PC-3 (cell line): ENCODE data around the gene RAMP1. TPM values are rescaled to one million over a fixed set of nuclear protein-coding genes. Genes with fewer than 3 reads are reported as not detected.

Experiments
- ATAC-seq: fragments of 200-7000 bp; cut with Tn5 transposase; 2 replicates; pipeline ENCODE4 v1.9.1; 2020; ENCODE audit warnings: mild to moderate bottlenecking, moderate library complexity
- BruUV-seq: library from RNA; stranded (reverse); fragments of 400-500 nt; replicated peaks from 2 replicates; lab custom pipeline; 2021; lab: Mats Ljungman, UMichigan
- CTCF ChIA-PET: fragments of 300-600 bp; sonication (Branson Sonifier 250); formaldehyde crosslinking; loops from one replicate; lab custom pipeline; 2022; ENCODE audit warnings: antibody characterized with exemption; lab: Charles Lee
- POLR2A ChIA-PET: fragments of 300-600 bp; sonication (Branson Sonifier 250); formaldehyde crosslinking; loops from one replicate; lab custom pipeline; 2022; ENCODE audit warnings: antibody characterized with exemption; ENCODE audit not compliant: unreplicated experiment; lab: Charles Lee
- DNase-seq: peaks from one replicate; pipeline ENCODE4 v3.0.0-alpha.2; 2015
- H2AFZ ChIP-seq: fragments of 300-600 bp; sonication (generic); 2 replicates; pipeline ENCODE4 v1.6.0; 2016; ENCODE audit warnings: antibody characterized with exemption, low read length
- H3F3A ChIP-seq: fragments of 300-600 bp; sonication (generic); one replicate; pipeline ENCODE4 v1.6.0; 2017; ENCODE audit warnings: antibody characterized with exemption, low read length, control low read depth, mild to moderate bottlenecking; ENCODE audit not compliant: unreplicated experiment
- H3K27ac ChIP-seq: fragments of 300-600 bp; sonication (generic); 2 replicates; pipeline ENCODE4 v1.5.1; 2016; ENCODE audit warnings: mild to moderate bottlenecking, low read length
- H3K27me3 ChIP-seq: fragments of 300-600 bp; sonication (generic); 2 replicates; pipeline ENCODE4 v1.6.1; 2016; ENCODE audit warnings: low read length, mixed read lengths
- H3K36me3 ChIP-seq: fragments of 300-600 bp; sonication (generic); 2 replicates; pipeline ENCODE4 v1.6.1; 2016; ENCODE audit warnings: low read depth, mixed run types, low read length, mixed read lengths
- H3K4me1 ChIP-seq: fragments of 300-600 bp; sonication (generic); 2 replicates; pipeline ENCODE4 v1.5.1; 2016; ENCODE audit warnings: low read length; ENCODE audit not compliant: insufficient read depth
- H3K4me2 ChIP-seq: fragments of 300-600 bp; sonication (generic); 2 replicates; pipeline ENCODE4 v1.6.0; 2016; ENCODE audit warnings: low read length
- H3K4me3 ChIP-seq: fragments of 300-600 bp; sonication (generic); 2 replicates; pipeline ENCODE4 v1.5.1; 2016; ENCODE audit warnings: mild to moderate bottlenecking, low read length, mixed read lengths
- H3K79me2 ChIP-seq: fragments of 300-600 bp; sonication (generic); 2 replicates; pipeline ENCODE4 v1.6.1; 2017; ENCODE audit warnings: low read length, mixed read lengths
- H3K9ac ChIP-seq: fragments of 300-600 bp; sonication (generic); 2 replicates; pipeline ENCODE4 v1.6.0; 2016; ENCODE audit warnings: mild to moderate bottlenecking, low read length
- H3K9me2 ChIP-seq: fragments of 300-600 bp; sonication (generic); replicated peaks from 2 replicates; pipeline ENCODE4 v1.6.1; 2016; ENCODE audit warnings: mixed run types, low read length, mixed read lengths
- H3K9me3 ChIP-seq: fragments of 300-600 bp; sonication (generic); 2 replicates; pipeline ENCODE4 v1.6.1; 2016; ENCODE audit warnings: low read length, mixed read lengths
- H4K20me1 ChIP-seq: fragments of 300-600 bp; sonication (generic); 2 replicates; pipeline ENCODE4 v1.6.1; 2016; ENCODE audit warnings: low read length, mixed read lengths
- EZH2 ChIP-seq: fragments of 300-600 bp; sonication (generic); IDR thresholded peaks from one replicate; pipeline ENCODE4 v1.6.1; 2017; ENCODE audit warnings: antibody characterized with exemption, mild to moderate bottlenecking, low read length; ENCODE audit not compliant: unreplicated experiment
- EZH2phosphoT487 ChIP-seq: fragments of 300-600 bp; sonication (generic); IDR thresholded peaks from 2 replicates; pipeline ENCODE4 v1.6.1; 2018; ENCODE audit warnings: mild to moderate bottlenecking, antibody characterized with exemption, low read length, borderline replicate concordance
- intact Hi-C: fragments of 100-400 bp; cut with micrococcal nuclease; formaldehyde crosslinking; loops from 2 replicates; pipeline ENCODE4 v1.9.0; 2023
- total RNA-seq: library from RNA; depleted of rRNA; stranded (reverse); fragments of >200 nt; gene quantifications from 2 replicates; pipeline ENCODE4 v1.2.3, GENCODE V29; 2014
- TF ChIP-seq, protein P1 (sequence below): fragments of 300-600 bp; sonication (generic); conservative IDR thresholded peaks from 2 replicates; pipeline ENCODE4 v1.5.1; 2017; ENCODE audit warnings: antibody characterized with exemption, low read depth, mild to moderate bottlenecking, low read length

RAMP1 gene
- total RNA-seq, 1 experiment from 2014 or later = 210 TPM

DNA sequence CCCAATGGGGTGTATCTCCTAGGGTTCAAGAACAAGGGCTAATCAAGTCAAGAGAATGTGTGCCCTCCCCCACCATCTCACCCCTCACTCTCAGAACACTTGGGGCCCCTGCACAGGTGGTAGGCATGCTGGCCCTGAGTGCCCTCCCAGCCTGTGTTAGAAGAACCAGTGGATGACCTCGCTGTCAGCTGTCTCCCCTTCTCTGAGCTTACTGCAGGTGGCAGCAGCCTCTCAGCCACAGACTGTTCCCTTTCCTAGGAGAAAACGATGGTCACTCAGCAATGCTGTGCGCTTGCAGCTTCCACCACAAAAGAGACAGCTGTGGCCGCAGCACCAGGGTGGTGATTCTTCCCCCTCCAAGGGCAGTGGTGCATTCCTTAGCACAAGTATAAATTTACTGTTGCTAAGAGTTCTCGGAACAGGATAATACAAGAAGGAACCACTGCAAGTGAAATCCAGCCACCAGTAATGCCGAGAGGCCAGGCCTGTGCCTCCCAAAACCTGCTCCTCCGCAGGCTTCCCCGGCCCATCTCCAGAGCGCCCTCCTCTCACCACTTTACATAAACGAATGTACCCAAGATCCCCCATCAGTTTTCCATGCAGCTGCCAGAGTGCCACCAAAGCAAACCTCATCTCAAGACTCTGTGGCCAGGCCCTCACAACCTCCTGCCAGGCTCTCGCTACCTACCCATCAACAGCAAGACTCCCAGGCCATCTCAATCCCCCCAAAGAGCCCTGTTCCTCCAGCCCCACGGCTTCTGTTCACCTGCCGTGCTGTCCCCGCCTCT lies 935 bp upstream of the RAMP1 start:
- TF ChIP-seq, protein P1, sequence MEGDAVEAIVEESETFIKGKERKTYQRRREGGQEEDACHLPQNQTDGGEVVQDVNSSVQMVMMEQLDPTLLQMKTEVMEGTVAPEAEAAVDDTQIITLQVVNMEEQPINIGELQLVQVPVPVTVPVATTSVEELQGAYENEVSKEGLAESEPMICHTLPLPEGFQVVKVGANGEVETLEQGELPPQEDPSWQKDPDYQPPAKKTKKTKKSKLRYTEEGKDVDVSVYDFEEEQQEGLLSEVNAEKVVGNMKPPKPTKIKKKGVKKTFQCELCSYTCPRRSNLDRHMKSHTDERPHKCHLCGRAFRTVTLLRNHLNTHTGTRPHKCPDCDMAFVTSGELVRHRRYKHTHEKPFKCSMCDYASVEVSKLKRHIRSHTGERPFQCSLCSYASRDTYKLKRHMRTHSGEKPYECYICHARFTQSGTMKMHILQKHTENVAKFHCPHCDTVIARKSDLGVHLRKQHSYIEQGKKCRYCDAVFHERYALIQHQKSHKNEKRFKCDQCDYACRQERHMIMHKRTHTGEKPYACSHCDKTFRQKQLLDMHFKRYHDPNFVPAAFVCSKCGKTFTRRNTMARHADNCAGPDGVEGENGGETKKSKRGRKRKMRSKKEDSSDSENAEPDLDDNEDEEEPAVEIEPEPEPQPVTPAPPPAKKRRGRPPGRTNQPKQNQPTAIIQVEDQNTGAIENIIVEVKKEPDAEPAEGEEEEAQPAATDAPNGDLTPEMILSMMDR = peak; percentile 88
- TF ChIP-seq EZH2 = no peak
- Histone ChIP-seq H3F3A (no peaks in the 10 kb centered on the region), H3K9me3 (no peaks in the 10 kb centered on the region), H3K27ac (peak overlapping the region; percentile 47), H2AFZ (peak overlapping the region; percentile 65), H3K9me2 (no peaks in the 10 kb centered on the region), H3K36me3 (no peaks in the 10 kb centered on the region), H3K4me2 (peak overlapping the region; percentile 92), H3K79me2 (peaks cover 42% of the 10 kb centered on the region), H4K20me1 (no peaks in the 10 kb centered on the region), H3K27me3 (no peaks in the 10 kb centered on the region), H3K9ac (peak overlapping the region; percentile 74), H3K4me1 (peaks cover 54% of the 10 kb centered on the region), H3K4me3 (peak overlapping the region; percentile 76)
- CTCF ChIA-PET = interaction anchor here (0.5 to 1.1 kb wide), 4 partner anchors 84 to 157 kb away, joined by 4 to 11 read pairs (median 5); no protein-coding TSS in a partner anchor
- ATAC-seq = peak; percentile 53
- intact Hi-C loops = loop anchor here (1.0 to 10.0 kb wide), 2 partner anchors 164 to 249 kb away; no protein-coding TSS in a partner anchor
- DNase-seq = peak; percentile 84
- no TSS peak for BruUV-seq
- POLR2A ChIA-PET = interaction anchor here (0.6 to 0.7 kb wide), 2 partner anchors 148 to 431 kb away, joined by 4 to 5 read pairs; no protein-coding TSS in a partner anchor

DNA sequence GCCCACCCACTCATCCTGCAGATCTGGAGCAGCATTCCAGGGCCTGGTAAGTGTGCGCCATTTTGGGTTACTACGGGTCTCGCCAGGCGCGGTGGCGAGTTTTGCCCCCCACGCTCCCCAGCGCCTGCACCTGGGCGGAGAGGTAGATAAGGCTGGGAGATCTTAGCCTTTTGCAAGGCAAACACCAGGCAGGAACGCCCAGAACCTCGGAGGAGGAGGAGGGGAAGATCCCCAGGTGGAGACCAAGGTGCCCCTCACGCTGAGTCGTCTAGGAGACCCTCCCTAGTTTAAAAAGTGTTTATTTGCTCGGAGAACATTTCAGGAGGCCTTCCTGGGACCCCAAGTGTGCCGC lies 365 bp upstream of the RAMP1 start:
- Histone ChIP-seq H3K36me3 (no peaks in the 10 kb centered on the region), H3F3A (no peaks in the 10 kb centered on the region), H3K27ac (peak overlapping the region; percentile 47), H2AFZ (peak overlapping the region; percentile 65), H3K79me2 (peaks cover 47% of the 10 kb centered on the region), H3K9me3 (no peaks in the 10 kb centered on the region), H3K9me2 (no peaks in the 10 kb centered on the region), H3K9ac (peak overlapping the region; percentile 74), H3K4me3 (peak overlapping the region; percentile 76), H4K20me1 (no peaks in the 10 kb centered on the region), H3K4me2 (peak overlapping the region; percentile 92), H3K4me1 (peaks cover 52% of the 10 kb centered on the region), H3K27me3 (no peaks in the 10 kb centered on the region)
- no peak for TF ChIP-seq EZH2
- DNase-seq = peak; percentile 13
- ChIA-PET CTCF (interaction anchor here (0.5 to 1.1 kb wide), 2 partner anchors 109 to 157 kb away, joined by 5 to 11 read pairs; no protein-coding TSS in a partner anchor), POLR2A (no interaction called here)
- intact Hi-C loops = loop anchor here (10.0 kb wide), 1 partner anchor 164 kb away; no protein-coding TSS in a partner anchor
- ATAC-seq = no peak
- BruUV-seq = no TSS peak

DNA sequence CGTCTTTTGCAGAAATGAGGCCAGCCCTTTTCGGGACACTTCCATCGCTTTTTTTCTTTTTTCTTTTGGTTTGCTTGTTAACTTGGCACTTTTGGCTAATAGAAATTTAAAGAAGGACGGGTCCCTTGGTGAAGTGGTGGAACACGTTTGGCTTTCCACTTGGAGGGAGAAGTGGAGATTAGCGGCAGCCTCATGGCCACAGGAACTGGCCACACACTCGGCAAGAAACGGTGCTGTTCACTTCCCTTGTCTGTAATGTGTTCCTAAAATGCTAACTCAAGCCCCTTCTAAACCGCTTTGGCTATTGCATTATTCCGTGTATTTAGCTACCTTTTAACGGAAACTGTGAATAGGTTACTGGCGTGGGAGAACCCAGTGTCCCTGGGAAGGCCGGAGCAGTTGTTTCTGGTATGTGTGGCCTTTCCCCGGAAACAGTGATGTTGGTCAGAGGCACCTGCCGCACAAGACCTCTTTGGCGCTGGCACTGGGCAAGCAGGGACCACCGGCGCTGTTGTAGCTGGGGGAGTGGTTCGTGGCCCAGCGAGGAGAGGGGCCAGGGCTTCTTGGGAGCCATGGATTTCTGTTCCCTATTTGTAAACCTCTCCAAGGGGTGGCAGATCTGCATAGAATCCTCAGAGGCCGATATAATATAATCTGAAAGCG lies 981 bp downstream of the RAMP1 start:
- peak overlapping the region; percentile 74 for H3K9ac ChIP-seq
- BruUV-seq = TSS peak; percentile 90

More for the DNA sequence above, 981 bp downstream of the RAMP1 start:
- Histone ChIP-seq H3K79me2 (peaks cover 56% of the 10 kb centered on the region), H3F3A (no peaks in the 10 kb centered on the region), H3K27ac (peak overlapping the region; percentile 90), H3K27me3 (no peaks in the 10 kb centered on the region), H3K36me3 (no peaks in the 10 kb centered on the region), H3K9me2 (no peaks in the 10 kb centered on the region), H3K4me2 (peak overlapping the region; percentile 92), H3K4me3 (peak overlapping the region; percentile 76), H4K20me1 (no peaks in the 10 kb centered on the region), H3K4me1 (peaks cover 52% of the 10 kb centered on the region), H3K9me3 (no peaks in the 10 kb centered on the region), H2AFZ (peak overlapping the region; percentile 63)
- ChIA-PET POLR2A (no interaction called here), CTCF (interaction anchor here (0.6 kb wide), 1 partner anchor 110 kb away, joined by 3 read pairs; no protein-coding TSS in a partner anchor)
- TF ChIP-seq, protein P1 = no peak
- TF ChIP-seq EZH2phosphoT487 (no peak), EZH2 (no peak)
- no peak for DNase-seq
- intact Hi-C loops = loop anchor here (2.0 to 5.0 kb wide), 2 partner anchors 106 to 202 kb away; partner anchors contain the start of genes SCLY and UBE2F
- ATAC-seq = peak; percentile 3
